SH-SY5Y (cell line): ENCODE measurements around the gene NUF2.

Experiments
- GATA2 ChIP-seq: IDR thresholded peaks from 2 replicates; pipeline ENCODE4 v1.6.1; 2011; ENCODE audit warnings: mild to moderate bottlenecking, low read depth, low read length
- GATA3 ChIP-seq: IDR thresholded peaks from 2 replicates; pipeline ENCODE4 v1.6.1; 2011; ENCODE audit warnings: low read depth, mild to moderate bottlenecking, low read length, moderate library complexity

- TF ChIP-seq GATA3 (no peak), GATA2 (no peak)
Measured at GRCh38 chr1:163308811-163309210, 12.9 kb upstream of the NUF2 start.
